Stimulated activated CD4-positive, alpha-beta T cell treated with anti-CD3 and anti-CD28 coated beads, Interleukin-15, amount 100 ng/mL, for 1 hour (primary cell): ENCODE results near the gene POU2AF2.
"Not testable (repeated sequence)": the region's sequence is repeated elsewhere in the genome, so short reads cannot be mapped to it uniquely, and the experiment has no call there.

Experiments used
- DNase-seq, 2 donors: peaks; one replicate each; pipeline ENCODE4 v3.0.0-alpha.2; 2020; ENCODE audit warnings: low read depth in 1 of 2, low spot score in 1 of 2

The POU2AF2 gene, protein sequence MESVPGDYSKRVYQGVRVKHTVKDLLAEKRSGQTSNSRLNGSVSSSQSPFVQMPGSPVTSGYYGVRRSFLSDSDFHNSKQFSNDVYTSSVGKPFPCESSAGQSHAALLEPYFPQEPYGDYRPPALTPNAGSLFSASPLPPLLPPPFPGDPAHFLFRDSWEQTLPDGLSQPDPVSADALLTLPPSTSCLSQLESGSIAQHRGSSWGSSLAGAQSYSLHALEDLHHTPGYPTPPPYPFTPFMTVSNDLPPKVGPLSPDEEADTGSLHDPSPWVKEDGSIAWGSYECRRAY

GRCh38 chr11:111245425-111245824 is at the start of gene POU2AF2:
TSS of gene POU2AF2 (plus strand) at chr11:111245725. CDS start at chr11:111245854, 129 bp downstream.
- no peak for DNase-seq

DNA sequence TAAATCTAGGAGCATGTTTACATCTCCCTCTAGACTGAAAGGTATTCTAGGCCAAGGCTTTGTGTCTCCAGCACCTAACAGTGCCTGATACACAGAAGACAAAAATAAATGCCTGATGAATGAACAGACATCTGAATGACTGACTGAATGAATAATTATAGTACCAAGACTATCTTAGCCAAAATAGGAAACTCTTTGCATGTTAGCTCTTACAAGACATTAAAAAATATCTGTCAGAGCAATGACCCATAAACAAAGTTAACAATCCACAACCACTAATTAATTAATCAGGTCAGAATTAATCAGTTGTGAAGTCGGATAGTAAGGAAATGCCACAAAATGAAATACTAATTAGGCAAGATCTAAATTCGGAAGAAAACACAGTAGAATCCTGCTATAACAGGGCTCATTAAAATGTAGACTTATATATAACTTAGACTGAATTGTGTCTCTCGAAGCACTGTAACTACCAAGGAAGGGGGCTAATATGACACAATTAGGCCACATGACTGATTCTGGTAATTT is 45.5 kb upstream of the POU2AF2 start:
- no peak for DNase-seq

DNA sequence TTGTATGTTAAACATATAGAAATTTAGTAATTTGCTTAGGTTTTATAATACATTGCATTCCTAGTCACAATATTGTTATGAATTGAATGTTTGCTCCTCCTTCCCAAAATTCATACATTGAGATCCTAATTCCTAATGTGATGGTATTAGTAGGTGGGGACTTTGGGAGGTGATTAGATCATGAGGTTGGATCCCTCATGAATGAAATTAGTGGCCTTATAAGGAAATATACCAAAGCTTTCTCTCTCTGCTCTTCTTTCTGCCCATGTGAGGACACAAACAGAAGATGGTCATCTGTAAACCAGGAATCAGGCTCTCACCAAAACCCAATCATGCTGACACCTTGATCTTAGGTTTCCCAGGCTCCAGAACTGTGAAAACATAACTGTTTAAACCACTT is 41.3 kb upstream of the POU2AF2 start:
- no peak for DNase-seq

GRCh38 chr11:111205632-111206385 is 39.7 kb upstream of the POU2AF2 start:
- no peak for DNase-seq

DNA sequence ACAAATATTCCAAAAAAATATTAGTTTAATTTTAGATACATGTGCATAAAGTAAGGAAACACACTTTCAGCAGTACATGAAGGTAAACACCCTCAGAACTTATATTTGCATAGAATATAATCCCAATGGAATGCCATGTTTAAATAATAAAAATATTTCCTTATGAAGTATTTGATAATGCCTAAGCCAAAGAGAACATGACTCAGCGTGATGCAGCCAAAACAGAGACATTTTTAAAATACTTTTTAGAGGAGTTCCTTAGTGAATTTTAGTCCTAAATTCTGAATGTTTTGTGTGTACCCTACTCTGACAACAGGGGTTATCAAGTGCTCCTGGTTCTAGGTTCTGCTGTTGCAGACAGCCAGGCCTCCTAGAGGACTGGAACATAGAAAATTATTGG is 39.1 kb upstream of the POU2AF2 start:
- DNase-seq = no peak

- DNase-seq = no peak
Measured at GRCh38 chr11:111207213-111207612, 38.3 kb upstream of the POU2AF2 start.

- DNase-seq = no peak
Measured at GRCh38 chr11:111209543-111210355, 35.8 kb upstream of the POU2AF2 start.

DNA sequence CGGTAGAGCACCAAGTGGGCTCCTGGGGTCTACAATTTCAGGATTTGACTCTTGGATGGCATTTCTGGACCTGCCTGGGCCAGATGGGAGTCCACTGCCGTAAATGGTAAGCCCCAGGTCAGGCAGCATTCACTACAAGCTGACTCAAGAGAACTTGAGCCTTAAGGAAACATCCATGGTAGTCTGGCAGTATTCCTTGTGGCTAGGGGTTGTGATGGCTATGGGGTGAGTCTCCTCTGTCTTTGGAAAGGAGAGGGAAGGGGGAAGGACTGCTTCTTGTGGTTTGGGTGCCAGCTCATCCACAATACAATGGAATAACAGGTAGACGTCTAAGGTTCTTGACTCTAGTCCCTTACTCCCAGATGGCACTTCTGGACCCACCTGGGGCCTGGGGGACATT is 32.3 kb upstream of the POU2AF2 start:
- no peak for DNase-seq

DNA sequence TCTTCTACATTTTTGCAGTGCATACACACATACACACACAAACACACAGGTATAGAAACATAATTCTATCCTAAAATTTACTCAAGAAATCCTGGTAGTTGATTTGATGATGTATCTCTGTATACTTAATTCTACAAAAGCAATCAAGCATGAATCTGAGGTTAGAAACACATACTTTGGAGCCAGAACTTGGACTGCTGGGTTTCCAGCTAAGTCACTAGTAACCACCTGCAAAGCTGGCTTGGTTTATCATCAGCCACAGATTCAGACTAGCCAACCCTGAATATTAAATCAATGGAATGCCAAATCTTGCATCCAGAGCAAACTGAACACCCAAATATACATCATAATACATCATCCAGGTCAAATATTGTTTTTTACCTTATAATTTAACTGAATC is 24.8 kb upstream of the POU2AF2 start:
- DNase-seq = no peak

GRCh38 chr11:111221208-111221607 is 24.3 kb upstream of the POU2AF2 start:
- DNase-seq = no peak

- not testable (repeated sequence) for DNase-seq
Measured at GRCh38 chr11:111221936-111222335, 23.6 kb upstream of the POU2AF2 start.

DNA sequence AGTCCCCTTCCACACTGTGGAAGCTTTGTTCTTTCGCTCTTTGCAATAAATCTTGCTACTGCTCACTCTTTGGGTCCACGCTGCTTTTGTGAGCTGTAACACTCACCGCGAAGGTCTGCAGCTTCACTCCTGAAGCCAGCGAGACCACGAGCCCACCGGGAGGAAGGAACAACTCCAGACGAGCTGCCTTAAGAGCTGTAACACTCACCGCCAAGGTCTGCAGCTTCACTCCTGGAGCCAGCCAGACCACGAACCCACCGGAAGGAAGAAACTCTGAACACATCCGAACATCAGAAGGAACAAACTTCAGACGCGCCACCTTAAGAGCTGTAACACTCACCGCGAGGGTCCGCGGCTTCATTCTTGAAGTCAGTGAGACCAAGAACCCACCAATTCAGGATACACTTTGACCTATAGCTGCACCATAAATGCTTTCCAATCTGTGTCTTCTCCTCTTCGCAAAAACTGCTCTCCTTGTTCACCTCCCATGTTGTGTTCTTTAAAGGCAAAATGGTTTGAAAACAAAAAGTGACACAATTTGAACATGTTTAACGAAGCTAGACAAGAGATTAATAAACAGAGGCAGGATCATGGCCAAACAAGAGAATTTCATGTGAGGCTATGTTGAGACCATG is 22.6 kb upstream of the POU2AF2 start:
- not testable (repeated sequence) for DNase-seq

DNA sequence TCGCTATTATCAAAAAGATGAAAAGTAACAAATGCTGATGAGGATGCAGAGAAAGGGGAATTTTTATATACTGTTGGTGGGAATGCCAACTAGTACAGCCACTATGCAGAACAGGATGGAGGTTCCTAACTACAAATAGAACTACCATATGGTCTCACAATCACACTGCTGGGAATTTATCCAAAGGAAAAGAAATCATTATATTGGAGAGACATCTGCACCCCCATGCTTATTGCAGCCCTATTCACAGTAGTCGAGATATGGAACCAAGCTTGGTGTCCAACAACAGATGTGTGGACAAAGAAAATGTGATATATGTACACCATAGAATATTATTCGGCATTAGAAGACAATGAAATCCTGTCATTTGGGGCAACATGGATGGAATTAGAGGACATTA is 19.6 kb upstream of the POU2AF2 start:
- DNase-seq = no peak

GRCh38 chr11:111229604-111230003 is 15.9 kb upstream of the POU2AF2 start:
- no peak for DNase-seq

- DNase-seq = no peak
Measured at GRCh38 chr11:111230122-111230465, 15.4 kb upstream of the POU2AF2 start.

DNA sequence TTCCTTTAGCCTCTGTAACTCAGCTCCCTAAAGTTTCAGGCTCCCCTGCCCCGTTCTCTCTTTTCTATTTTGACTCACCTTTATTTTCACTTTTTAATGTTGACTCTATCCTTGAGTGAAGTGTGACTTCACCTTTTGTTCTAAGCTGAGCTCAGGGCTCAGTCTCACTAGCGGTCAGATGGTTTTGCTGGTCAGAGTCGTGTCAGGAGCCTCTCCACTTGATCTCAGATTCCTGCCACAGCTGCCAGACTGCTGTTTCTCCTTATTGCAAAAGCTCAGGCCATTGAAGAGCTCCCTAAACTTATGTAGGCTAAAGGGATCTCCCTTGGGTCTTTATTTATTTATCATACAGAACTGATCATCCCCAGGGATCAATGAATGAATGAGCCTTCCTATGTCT is 13.7 kb upstream of the POU2AF2 start:
- no peak for DNase-seq

DNA sequence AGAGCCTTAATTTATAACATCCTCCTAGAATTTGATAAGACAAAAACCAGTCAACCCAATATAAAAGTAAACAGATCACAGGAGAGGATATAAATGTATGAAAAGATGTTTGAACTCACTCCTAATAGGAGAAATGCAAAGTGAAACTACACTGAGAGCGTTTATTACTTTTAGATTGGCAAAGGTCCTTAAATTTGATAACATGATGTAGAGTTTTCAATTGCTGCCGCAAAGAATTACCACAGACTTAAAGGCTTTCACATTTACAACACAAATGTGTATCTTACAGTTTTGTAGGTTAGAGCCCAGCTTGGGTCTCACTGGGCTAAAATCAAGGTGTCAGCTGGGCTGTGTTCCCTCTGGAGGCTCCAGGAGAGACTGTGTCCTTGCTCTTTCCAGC is 9.1 kb upstream of the POU2AF2 start:
- DNase-seq = no peak

GRCh38 chr11:111237926-111238325 is 7.6 kb upstream of the POU2AF2 start:
- DNase-seq = no peak

GRCh38 chr11:111246956-111247355 is 1.4 kb downstream of the POU2AF2 start:
- DNase-seq = no peak

DNA sequence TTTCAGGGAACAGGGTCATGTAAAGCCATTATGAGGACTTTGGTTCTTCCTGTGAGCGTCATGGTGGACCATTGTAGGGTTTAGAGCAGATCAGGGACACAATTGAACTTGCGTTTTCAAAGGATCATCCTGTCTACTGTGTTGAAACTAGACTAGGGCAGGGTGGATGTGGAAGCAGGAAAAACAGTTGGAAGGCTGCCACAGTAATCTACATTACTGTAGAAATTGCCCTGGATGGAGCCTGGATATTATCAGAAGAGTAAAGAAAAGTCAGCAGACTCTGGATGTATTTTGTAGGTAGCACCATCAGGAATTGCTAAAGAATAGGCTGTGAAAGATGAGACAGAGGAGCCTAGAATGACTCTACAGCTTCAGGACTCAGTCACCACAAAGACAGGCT is 5.4 kb downstream of the POU2AF2 start:
- no peak for DNase-seq

- no peak for DNase-seq
Measured at GRCh38 chr11:111253131-111253530, 7.6 kb downstream of the POU2AF2 start.
